Measurements from ENCODE around the gene CC2D1A. TPM values are rescaled to one million over a fixed set of nuclear protein-coding genes. Genes with fewer than 3 reads are reported as not detected.

Gene CC2D1A
- total and polyA plus RNA-seq, 2 donors from 2014 or later: 28.8 to 36.9 TPM

DNA sequence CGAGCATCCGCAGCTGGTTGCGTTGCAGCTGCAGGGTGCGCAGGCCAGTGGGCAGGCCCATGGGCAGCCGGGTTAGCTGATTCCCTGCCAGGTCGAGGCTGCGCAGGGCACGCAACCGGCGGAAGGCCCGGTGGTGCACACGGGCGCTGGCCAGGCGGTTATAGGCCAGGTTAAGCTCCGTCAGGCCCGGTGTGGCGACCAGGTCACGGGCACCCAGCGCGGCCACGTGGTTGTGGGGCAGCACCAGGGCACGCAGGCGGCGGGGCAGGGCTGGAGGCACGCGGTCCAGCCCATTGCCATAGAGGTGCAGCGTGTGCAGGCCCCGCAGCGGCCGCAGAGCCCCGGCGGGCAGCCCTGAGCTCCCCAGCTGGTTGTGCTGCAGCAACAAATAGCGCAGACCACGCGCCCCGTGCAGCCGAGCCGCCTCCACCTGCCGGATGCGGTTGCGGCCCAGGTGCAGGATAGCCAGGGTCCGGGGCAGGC is 27.0 kb downstream of the CC2D1A start:
- Histone ChIP-seq H3K9ac (ENCODE audit: low read length in 3 of 3) (no peak overlapping the region), H3K27me3 (ENCODE audit: control insufficient read depth, insufficient read depth, low read length) (no peaks in the 10 kb centered on the region), H3K4me3 (ENCODE audit: low read length in 3 of 3) (no peak overlapping the region), H3K9me3 (ENCODE audit: control insufficient read depth in 2 of 3, insufficient read depth in 1 of 3, low read length in 3 of 3) (no peaks in the 10 kb centered on the region), H3K36me3 (ENCODE audit: control insufficient read depth in 2 of 3, insufficient read depth in 3 of 3, low read length in 3 of 3) (peaks cover 0 to 4% (median 2%) of the 10 kb centered on the region in 3 donors), H3K4me1 (ENCODE audit: control insufficient read depth in 2 of 3, insufficient read depth in 2 of 3, low read depth in 1 of 3, low read length in 3 of 3) (no peaks in the 10 kb centered on the region), H3K27ac (ENCODE audit: low read depth in 2 of 2, low read length in 2 of 2) (no peak overlapping the region)
- TF ChIP-seq, protein P1, sequence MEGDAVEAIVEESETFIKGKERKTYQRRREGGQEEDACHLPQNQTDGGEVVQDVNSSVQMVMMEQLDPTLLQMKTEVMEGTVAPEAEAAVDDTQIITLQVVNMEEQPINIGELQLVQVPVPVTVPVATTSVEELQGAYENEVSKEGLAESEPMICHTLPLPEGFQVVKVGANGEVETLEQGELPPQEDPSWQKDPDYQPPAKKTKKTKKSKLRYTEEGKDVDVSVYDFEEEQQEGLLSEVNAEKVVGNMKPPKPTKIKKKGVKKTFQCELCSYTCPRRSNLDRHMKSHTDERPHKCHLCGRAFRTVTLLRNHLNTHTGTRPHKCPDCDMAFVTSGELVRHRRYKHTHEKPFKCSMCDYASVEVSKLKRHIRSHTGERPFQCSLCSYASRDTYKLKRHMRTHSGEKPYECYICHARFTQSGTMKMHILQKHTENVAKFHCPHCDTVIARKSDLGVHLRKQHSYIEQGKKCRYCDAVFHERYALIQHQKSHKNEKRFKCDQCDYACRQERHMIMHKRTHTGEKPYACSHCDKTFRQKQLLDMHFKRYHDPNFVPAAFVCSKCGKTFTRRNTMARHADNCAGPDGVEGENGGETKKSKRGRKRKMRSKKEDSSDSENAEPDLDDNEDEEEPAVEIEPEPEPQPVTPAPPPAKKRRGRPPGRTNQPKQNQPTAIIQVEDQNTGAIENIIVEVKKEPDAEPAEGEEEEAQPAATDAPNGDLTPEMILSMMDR (IDR thresholded peaks at IDR 0.05; ENCODE audit: borderline replicate concordance, extremely low read depth, insufficient read depth): no peak
- DNase-seq: peak in 1 of 5 donors; percentile 70
- intact Hi-C loops (cut with DNase I): no loop called here
- FAIRE-seq: no peak

DNA sequence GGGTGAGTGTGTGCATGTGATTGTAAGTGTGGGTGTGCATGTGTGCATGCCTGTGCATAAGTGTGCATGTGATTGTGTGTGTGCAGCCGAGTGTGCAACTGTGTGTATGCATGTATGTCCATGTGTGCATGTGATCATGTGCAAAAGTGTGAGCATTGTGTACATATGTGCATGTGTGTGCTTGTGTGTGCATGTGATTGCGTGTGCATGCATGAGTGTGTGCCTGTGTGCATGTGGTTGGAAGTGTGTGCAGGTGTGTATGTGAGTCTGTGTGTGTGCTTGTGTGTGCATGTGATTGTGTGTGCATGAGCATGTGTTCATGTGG is 28.7 kb downstream of the CC2D1A start:
- Histone ChIP-seq H3K4me3 (ENCODE audit: low read length in 3 of 3) (no peak overlapping the region), H3K4me1 (ENCODE audit: control insufficient read depth in 2 of 3, insufficient read depth in 2 of 3, low read depth in 1 of 3, low read length in 3 of 3) (no peaks in the 10 kb centered on the region), H3K27me3 (ENCODE audit: control insufficient read depth, insufficient read depth, low read length) (no peaks in the 10 kb centered on the region), H3K27ac (ENCODE audit: low read depth in 2 of 2, low read length in 2 of 2) (no peak overlapping the region), H3K9me3 (ENCODE audit: control insufficient read depth in 2 of 3, insufficient read depth in 1 of 3, low read length in 3 of 3) (no peaks in the 10 kb centered on the region), H3K36me3 (ENCODE audit: control insufficient read depth in 2 of 3, insufficient read depth in 3 of 3, low read length in 3 of 3) (peaks cover 0 to 2% (median 0%) of the 10 kb centered on the region in 3 donors), H3K9ac (ENCODE audit: low read length in 3 of 3) (no peak overlapping the region)
- DNase-seq (peak in 1 of 5 donors; percentile 24), FAIRE-seq (no peak)
- intact Hi-C loops (cut with DNase I): no loop called here
- TF ChIP-seq, protein P1 (IDR thresholded peaks at IDR 0.05; ENCODE audit: borderline replicate concordance, extremely low read depth, insufficient read depth): no peak

DNA sequence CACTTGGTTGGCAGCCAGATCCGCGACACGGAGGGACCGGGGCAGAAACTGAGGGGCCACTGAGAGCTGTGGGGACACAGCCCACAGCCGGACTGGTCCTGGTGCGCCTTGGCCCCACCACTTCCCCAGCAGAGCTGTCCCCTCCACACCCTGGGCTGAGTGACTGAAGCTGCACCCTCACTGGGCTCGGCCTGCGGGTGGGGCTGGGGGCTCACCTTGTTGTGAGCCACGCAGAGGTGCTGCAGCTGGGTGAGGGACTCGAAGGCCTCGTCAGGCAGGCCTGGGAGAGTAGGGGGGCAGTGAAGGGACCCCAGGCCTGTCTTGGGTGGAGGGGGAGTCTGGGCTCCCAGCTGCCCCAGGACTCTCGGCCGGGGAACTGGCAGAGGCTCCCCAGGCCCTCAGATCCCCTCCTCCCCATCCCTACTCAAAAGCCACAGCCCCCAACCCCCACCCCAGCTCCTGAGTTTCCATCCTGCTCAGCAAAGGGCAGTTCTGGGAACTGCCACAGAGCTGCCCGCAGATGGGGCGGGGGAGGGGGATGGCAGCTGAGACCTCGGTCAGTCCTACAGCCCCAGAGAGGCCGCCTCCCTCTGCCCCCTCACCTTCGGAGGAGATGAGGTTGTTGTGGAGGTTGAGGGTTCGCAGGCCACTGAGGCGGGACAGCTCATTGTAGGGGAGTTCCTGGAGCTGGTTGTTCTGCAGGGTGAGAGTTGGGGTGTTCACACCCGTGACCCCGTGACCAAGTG is 29.9 kb downstream of the CC2D1A start:
- peaks cover 0 to 2% (median 0%) of the 10 kb centered on the region in 3 donors for H3K36me3 ChIP-seq (ENCODE audit: control insufficient read depth in 2 of 3, insufficient read depth in 3 of 3, low read length in 3 of 3)
- no peaks in the 10 kb centered on the region for H3K4me1 ChIP-seq (ENCODE audit: control insufficient read depth in 2 of 3, insufficient read depth in 2 of 3, low read depth in 1 of 3, low read length in 3 of 3)
- FAIRE-seq: no peak
- intact Hi-C loops (cut with DNase I): no loop called here
- H3K4me3 ChIP-seq (ENCODE audit: low read length in 3 of 3): no peak overlapping the region
- no peak overlapping the region for H3K9ac ChIP-seq (ENCODE audit: low read length in 3 of 3)
- H3K27me3 ChIP-seq (ENCODE audit: control insufficient read depth, insufficient read depth, low read length): no peaks in the 10 kb centered on the region
- H3K27ac ChIP-seq (ENCODE audit: low read depth in 2 of 2, low read length in 2 of 2): no peak overlapping the region
- DNase-seq: peak in 3 of 5 donors; percentile 38 to 66 (median 59)
- TF ChIP-seq, protein P1 (IDR thresholded peaks at IDR 0.05; ENCODE audit: borderline replicate concordance, extremely low read depth, insufficient read depth): no peak
- no peaks in the 10 kb centered on the region for H3K9me3 ChIP-seq (ENCODE audit: control insufficient read depth in 2 of 3, insufficient read depth in 1 of 3, low read length in 3 of 3)

Measured in kidney (tissue), 14 donors.